Neural progenitor cell (in vitro differentiated cells): ENCODE data around the gene ADTRP.

Source experiments
- EZH2phosphoT487 ChIP-seq: fragments of 200-600 bp; sonication (generic); IDR thresholded peaks from 2 replicates; pipeline ENCODE4 v1.6.1; 2017; ENCODE audit warnings: antibody characterized with exemption
- TF ChIP-seq, protein P1 (sequence below): fragments of 200-600 bp; sonication (generic); IDR thresholded peaks from 2 replicates; pipeline ENCODE4 v1.5.1; 2017; ENCODE audit warnings: antibody characterized with exemption, mild to moderate bottlenecking

- TF ChIP-seq, protein P1, sequence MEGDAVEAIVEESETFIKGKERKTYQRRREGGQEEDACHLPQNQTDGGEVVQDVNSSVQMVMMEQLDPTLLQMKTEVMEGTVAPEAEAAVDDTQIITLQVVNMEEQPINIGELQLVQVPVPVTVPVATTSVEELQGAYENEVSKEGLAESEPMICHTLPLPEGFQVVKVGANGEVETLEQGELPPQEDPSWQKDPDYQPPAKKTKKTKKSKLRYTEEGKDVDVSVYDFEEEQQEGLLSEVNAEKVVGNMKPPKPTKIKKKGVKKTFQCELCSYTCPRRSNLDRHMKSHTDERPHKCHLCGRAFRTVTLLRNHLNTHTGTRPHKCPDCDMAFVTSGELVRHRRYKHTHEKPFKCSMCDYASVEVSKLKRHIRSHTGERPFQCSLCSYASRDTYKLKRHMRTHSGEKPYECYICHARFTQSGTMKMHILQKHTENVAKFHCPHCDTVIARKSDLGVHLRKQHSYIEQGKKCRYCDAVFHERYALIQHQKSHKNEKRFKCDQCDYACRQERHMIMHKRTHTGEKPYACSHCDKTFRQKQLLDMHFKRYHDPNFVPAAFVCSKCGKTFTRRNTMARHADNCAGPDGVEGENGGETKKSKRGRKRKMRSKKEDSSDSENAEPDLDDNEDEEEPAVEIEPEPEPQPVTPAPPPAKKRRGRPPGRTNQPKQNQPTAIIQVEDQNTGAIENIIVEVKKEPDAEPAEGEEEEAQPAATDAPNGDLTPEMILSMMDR, result no peak
- no peak for TF ChIP-seq EZH2phosphoT487
Observed at GRCh38 chr6:11747021-11747420, 31.6 kb downstream of the ADTRP start.
